ENCODE results near the gene NAA80.
A peak's percentile ranks its signal among the peaks of the same experiment; 100 is the strongest.
"Not testable (repeated sequence)": the region's sequence is repeated elsewhere in the genome, so short reads cannot be mapped to it uniquely, and the experiment has no call there.

NAA80 gene

GRCh38 chr3:50288387-50289007 is 10.7 kb downstream of the NAA80 start:
- DNase-seq: no peak

DNA sequence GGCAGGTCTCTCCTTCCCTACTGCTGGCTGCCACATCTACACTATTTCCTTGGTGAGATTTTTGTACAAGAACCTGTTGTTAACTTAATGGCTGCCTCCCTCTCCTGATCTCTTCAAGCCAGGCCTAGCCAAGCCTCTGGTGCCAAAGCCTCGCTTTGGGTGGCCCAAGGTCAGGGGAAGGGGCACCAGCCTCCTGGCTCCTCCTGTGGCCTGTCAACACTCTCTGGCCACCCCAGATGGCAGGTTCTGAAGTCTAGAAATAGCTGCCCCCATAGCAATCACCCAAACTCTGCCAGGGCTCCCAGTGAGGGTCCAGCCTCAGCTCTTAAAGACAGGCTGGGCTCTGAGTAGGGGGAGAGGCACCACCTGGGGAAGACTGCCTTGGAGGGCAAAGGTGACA is 11.9 kb downstream of the NAA80 start:
- DNase-seq: no peak

GRCh38 chr3:50286322-50287227 is 12.6 kb downstream of the NAA80 start:
- DNase-seq: no peak

GRCh38 chr3:50284121-50284520 is 15.1 kb downstream of the NAA80 start:
- not testable (repeated sequence) for DNase-seq

DNA sequence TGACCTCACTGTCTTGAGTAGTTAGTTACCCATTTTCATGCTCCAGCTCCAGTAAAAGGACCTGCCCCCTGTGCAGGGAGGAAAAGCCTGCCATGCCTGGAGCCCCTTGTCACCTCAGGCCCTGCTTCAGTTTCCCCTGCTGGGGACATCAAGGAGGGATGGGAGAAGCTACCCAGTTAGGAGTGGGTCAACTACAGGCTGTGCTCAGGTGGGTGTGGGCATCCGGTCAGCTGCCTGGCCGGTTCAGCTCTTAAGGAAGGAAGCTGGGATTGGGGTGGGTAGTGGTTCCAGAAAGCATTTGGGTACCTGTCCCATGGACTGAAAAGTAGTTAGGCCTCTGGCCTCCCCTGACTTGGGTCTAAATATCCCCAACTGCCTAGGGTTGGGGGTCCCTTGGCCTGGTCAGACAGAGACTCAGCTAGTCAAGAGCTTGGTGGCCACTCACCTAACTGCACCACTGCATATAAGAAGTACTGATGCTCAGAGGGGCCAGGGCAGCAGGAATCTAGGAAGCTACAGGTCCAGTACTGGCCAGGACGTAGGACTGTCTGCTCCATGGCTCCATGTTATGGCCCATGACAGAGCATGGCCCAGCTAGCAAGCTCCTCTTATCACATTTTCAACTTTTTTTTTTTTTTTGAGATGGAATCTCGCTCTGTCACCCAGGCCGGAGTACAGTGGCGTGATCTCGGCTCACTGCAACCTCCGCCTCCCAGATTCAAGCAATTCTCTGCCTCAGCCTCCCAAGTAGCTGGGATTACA is 19.8 kb downstream of the NAA80 start:
- no peak for DNase-seq

- DNase-seq: no peak
Measured at GRCh38 chr3:50278880-50279224, 20.4 kb downstream of the NAA80 start, which contains the start of gene LSMEM2. Gene LSMEM2, plus strand, starts transcription at chr3:50279087. Its CDS starts 27 bp downstream, at chr3:50279114.

- DNase-seq: no peak
Measured at GRCh38 chr3:50278123-50278879, 20.9 kb downstream of the NAA80 start.

- DNase-seq: no peak
Measured at GRCh38 chr3:50276762-50277101, 22.5 kb downstream of the NAA80 start.

GRCh38 chr3:50275996-50276761 is 23.0 kb downstream of the NAA80 start:
- peak; percentile 45 to 64 for DNase-seq

DNA sequence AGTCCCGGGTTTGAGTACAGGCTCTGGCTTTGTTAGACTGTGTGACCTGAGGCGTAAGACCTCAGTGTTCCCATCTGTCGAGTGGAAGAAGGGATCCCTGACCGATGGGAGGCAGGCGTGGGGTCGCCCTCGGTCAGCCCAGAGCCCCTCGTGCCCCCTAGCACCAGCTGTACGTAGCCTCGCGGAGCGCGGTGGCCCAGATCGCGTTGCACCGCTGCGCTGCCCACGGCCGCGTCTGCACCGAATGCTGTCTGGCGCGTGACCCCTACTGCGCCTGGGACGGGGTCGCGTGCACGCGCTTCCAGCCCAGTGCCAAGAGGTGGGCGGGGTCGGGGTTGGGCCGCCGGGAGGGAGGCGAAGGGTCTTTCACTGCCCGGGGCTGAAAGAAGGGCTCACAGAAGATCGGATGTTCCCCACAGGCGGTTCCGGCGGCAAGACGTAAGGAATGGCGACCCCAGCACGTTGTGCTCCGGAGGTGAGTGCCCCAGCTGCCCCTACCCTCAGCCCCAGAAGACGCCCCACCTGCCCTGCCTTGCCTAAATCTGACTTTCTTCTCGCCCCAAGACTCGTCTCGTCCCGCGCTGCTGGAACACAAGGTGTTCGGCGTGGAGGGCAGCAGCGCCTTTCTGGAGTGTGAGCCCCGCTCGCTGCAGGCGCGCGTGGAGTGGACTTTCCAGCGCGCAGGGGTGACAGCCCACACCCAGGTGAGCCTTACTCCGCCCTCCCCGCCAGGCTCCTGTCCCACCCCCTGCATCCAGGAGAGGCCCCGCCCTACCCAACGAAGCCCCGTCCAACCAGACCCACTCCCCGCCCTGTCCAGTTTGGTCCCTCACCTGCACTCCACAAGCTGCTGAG is 23.8 kb downstream of the NAA80 start:
- DNase-seq: peak in 1 of 2 experiments; percentile 43

- DNase-seq: peak; percentile 83 to 84
Measured at GRCh38 chr3:50274371-50275104, 24.7 kb downstream of the NAA80 start.

DNA sequence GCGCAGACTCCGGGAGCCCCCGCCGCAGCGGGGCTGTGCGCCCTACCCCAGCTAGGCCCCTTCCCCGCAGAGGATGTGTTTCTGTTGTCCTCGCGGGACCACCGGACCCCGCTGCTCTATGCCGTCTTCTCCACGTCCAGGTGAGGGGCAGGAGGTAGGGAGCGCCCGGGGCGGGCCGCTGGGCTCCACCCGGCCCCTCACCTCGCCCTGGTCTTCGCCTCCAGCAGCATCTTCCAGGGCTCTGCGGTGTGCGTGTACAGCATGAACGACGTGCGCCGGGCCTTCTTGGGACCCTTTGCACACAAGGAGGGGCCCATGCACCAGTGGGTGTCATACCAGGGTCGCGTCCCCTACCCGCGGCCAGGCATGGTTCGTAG is 25.5 kb downstream of the NAA80 start:
- no peak for DNase-seq

GRCh38 chr3:50272911-50273688 is 26.1 kb downstream of the NAA80 start:
- DNase-seq: peak; percentile 96

- not testable (repeated sequence) for DNase-seq
Measured at GRCh38 chr3:50272538-50272910, 26.7 kb downstream of the NAA80 start.

DNA sequence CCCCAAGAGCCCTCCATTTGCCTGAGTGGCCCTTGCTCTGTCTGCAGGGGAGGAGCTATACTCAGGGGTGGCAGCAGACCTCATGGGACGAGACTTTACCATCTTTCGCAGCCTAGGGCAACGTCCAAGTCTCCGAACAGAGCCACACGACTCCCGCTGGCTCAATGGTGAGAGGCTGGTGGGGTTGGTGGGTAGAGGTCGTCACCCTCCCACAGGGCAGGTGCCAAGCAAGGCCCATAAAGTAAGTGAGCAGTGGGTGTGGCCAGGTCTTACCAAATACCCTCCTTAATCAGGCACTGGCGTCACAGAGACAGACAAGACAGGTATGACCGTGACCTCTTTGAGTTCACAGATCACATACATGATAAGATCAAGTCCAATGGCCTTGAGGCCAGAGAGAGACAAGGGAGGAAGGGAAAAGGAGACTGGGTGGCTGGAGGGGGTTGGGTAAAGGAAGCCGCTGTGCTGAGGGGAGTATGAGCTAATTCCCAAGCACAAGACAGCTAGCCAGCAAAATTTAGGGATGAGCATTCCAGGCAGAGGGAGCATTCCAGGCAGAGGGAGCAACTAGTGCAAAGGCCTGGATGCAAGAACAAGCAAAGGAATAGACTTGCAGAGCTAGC is 27.8 kb downstream of the NAA80 start:
- DNase-seq: no peak

- no peak for DNase-seq
Measured at GRCh38 chr3:50270422-50271224, 28.6 kb downstream of the NAA80 start.

- no peak for DNase-seq
Measured at GRCh38 chr3:50269977-50270413, 29.2 kb downstream of the NAA80 start.

DNA sequence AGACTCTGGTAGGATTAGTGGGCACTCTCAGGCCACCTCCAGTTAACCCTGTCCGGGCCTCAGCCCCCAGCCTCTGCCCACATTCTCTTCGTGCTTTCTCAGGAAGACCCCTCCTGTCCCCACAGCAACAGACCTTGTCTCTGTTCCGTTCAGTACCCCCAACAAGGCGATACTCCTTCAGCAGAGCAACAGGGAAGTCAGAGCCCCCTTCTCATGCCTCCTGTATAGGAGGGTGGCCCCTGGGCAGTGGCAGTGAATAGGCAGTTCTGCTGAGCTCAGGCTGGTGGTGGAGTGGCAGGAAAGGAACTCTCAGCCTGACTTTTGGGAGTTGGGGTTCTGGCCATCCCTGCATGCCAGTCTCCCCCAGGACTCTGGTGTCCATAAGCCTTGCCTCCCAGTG is 29.7 kb downstream of the NAA80 start:
- DNase-seq: no peak

Measured in activated T-cell treated with anti-CD3 and anti-CD28 coated beads, Interleukin-2, amount 50 U/mL, for 48 hours (primary cell).